K562 (cell line): ENCODE results near the gene CCDC88A.

Source experiments
- CC2D1A ChIP-seq: fragments of 450-650 bp; IDR thresholded peaks from 2 replicates; pipeline ENCODE4 v1.6.1; 2017; ENCODE audit warnings: mild to moderate bottlenecking
- CHCHD3 ChIP-seq: fragments of 250-450 bp; sonication (Bioruptor Pico); IDR thresholded peaks from 2 replicates; pipeline ENCODE4 v2.1.2; 2022; ENCODE audit warnings: mild to moderate bottlenecking
- EZH2 ChIP-seq: IDR thresholded peaks from 2 replicates; pipeline ENCODE4 v1.6.1; 2012; ENCODE audit warnings: low read depth, mild to moderate bottlenecking, inconsistent platforms, low read length, borderline replicate concordance
- GATAD2A ChIP-seq: fragments of 450-650 bp; IDR thresholded peaks from 2 replicates; pipeline ENCODE4 v1.6.1; 2017
- NFYB ChIP-seq: IDR thresholded peaks from 2 replicates; pipeline ENCODE4 v1.6.1; 2011; ENCODE audit warnings: mild to moderate bottlenecking, moderate library complexity; ENCODE audit not compliant: insufficient read length; ENCODE audit errors: extremely low read depth
- SIX5 ChIP-seq, 2 experiments: IDR thresholded peaks; 2 replicates each; pipeline ENCODE4 v1.6.1; 2011; ENCODE audit warnings: low read length in 2 of 2, borderline replicate concordance in 1 of 2, low read depth in 1 of 2, mild to moderate bottlenecking in 1 of 2, moderate library complexity in 1 of 2; ENCODE audit not compliant: insufficient read depth in 1 of 2
- TF ChIP-seq, protein P1 (sequence below): sonication (generic); formaldehyde crosslinking; IDR thresholded peaks from 2 replicates; pipeline ENCODE4 v1.8.1; 2023; ENCODE audit warnings: mild to moderate bottlenecking, missing genetic modification reagents

DNA sequence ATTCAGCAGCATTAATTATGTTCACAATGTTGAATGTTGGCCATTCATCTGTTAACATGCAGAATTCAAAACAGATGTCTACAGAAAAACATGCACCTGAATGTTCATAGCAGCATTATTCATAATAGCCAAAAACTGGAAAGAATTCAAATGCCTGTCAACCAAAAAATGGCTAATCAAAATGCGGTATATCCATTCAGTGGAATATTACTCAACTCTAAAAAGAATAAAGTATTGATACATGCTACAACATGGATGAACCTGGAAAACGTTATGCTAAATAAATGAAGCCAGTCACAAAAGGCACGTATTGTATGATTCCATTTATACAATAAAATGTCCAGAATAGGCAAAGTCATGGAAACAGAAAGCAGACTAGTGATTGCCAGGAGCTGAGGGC is 68.0 kb downstream of the CCDC88A start:
- no peak for TF ChIP-seq NFYB
- TF ChIP-seq CHCHD3 (CRISPR knock-in tag) = no peak
- no peak for TF ChIP-seq SIX5 (IDR thresholded peaks at IDR 0.05; ENCODE audit: borderline replicate concordance in 1 of 2, insufficient read depth in 1 of 2, low read depth in 1 of 2, low read length in 2 of 2)
- TF ChIP-seq, protein P1, sequence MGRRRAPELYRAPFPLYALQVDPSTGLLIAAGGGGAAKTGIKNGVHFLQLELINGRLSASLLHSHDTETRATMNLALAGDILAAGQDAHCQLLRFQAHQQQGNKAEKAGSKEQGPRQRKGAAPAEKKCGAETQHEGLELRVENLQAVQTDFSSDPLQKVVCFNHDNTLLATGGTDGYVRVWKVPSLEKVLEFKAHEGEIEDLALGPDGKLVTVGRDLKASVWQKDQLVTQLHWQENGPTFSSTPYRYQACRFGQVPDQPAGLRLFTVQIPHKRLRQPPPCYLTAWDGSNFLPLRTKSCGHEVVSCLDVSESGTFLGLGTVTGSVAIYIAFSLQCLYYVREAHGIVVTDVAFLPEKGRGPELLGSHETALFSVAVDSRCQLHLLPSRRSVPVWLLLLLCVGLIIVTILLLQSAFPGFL = no peak
- no peak for TF ChIP-seq CC2D1A
- no peak for TF ChIP-seq GATAD2A
- no peak for TF ChIP-seq EZH2
